ENCODE measurements around the gene BSND. TPM values are rescaled to one million over a fixed set of nuclear protein-coding genes. Genes with fewer than 3 reads are reported as not detected.

Gene BSND
- polyA plus RNA-seq, 1 of the 3 experiments (the other 2 are of a cell fraction), result not detected

GRCh38 chr1:54976747-54977146 is 22.0 kb upstream of the BSND start (continued):
- no peak for TF ChIP-seq CTCF (IDR thresholded peaks at IDR 0.05)
- no peak for TF ChIP-seq MEF2A (IDR thresholded peaks at IDR 0.05; ENCODE audit: borderline replicate concordance, low read depth)
- no peak for TF ChIP-seq RFX5 (IDR thresholded peaks at IDR 0.05; ENCODE audit: low read length)

GRCh38 chr1:54977533-54978297 is 21.0 kb upstream of the BSND start:
- 90% methylated on average over 4 of the region's 5 CpGs for WGBS (ENCODE audit: low lambda C conversion rate)
- CTCF ChIA-PET, result interaction anchor here (0.9 to 5.0 kb wide), 6 partner anchors 12 to 44 kb away, joined by 3 to 42 read pairs (median 16); no protein-coding TSS in a partner anchor
- POLR2A ChIA-PET, result no interaction called here

More at GRCh38 chr1:54977533-54978297, 21.0 kb upstream of the BSND start:
- no peaks in the 10 kb centered on the region for H3K9me3 ChIP-seq
- no peaks in the 10 kb centered on the region for H4K20me1 ChIP-seq (ENCODE audit: insufficient read depth)
- H3F3A ChIP-seq (replicated peaks; ENCODE audit: insufficient read depth), result peaks cover 4% of the 10 kb centered on the region
- DNase-seq, result no peak
- H3K4me3 ChIP-seq (ENCODE audit: low read depth in 2 of 2, low read length in 1 of 2), result no peak overlapping the region
- no peaks in the 10 kb centered on the region for H3K9me2 ChIP-seq
- no peak overlapping the region for H2AFZ ChIP-seq (ENCODE audit: low read depth)
- H3K4me1 ChIP-seq (ENCODE audit: control insufficient read depth in 1 of 2, insufficient read depth in 2 of 2, low read depth in 1 of 2, low read length in 1 of 2), result no peaks in the 10 kb centered on the region; a peak in 1 of 4 replicates
- no peak overlapping the region for H3K4me2 ChIP-seq
- no peaks in the 10 kb centered on the region; the same call in 1 of the 2 replicates for H3K27me3 ChIP-seq (ENCODE audit: insufficient read depth)
- no peaks in the 10 kb centered on the region for H3K79me2 ChIP-seq (ENCODE audit: insufficient read depth)
- TF ChIP-seq MAX (IDR thresholded peaks at IDR 0.05; ENCODE audit: low read depth) (no peak), FOSL2 (IDR thresholded peaks at IDR 0.05; ENCODE audit: borderline replicate concordance, low read depth) (no peak), USF1 (IDR thresholded peaks at IDR 0.05; ENCODE audit: borderline replicate concordance, low read depth) (no peak), RAD21 (IDR thresholded peaks at IDR 0.05; ENCODE audit: low read length) (no peak), CTCF (IDR thresholded peaks at IDR 0.05) (no peak), JUND (IDR thresholded peaks at IDR 0.05) (no peak), USF2 (IDR thresholded peaks at IDR 0.05; ENCODE audit: borderline replicate concordance, low read depth, low read length) (no peak), POLR2AphosphoS5 (IDR thresholded peaks at IDR 0.05; ENCODE audit: low read depth, low read length) (no peak), SIN3A (IDR thresholded peaks at IDR 0.05; ENCODE audit: borderline replicate concordance, low read depth, low read length) (no peak), RFX5 (IDR thresholded peaks at IDR 0.05; ENCODE audit: low read length) (no peak), PBX3 (IDR thresholded peaks at IDR 0.05) (no peak), ELF1 (IDR thresholded peaks at IDR 0.05) (no peak), FOXJ3 (CRISPR knock-in tag; IDR thresholded peaks at IDR 0.05) (no peak), YY1 (IDR thresholded peaks at IDR 0.05; ENCODE audit: low read depth) (no peak)
- no peak overlapping the region for H3K9ac ChIP-seq
- no peak overlapping the region for H3K27ac ChIP-seq (ENCODE audit: low read depth in 2 of 2, low read length in 1 of 2)
- no peaks in the 10 kb centered on the region for H3K36me3 ChIP-seq (replicated peaks in 1 of 2; ENCODE audit: control insufficient read depth in 1 of 2, insufficient read depth in 2 of 2, low read length in 1 of 2)
